HG02759 (cell line): Measurements from ENCODE around the gene EN1.

Experiments used
- ATAC-seq: cut with Tn5 transposase; IDR thresholded peaks from one replicate; pipeline ENCODE4 v1.9.1; 2021; ENCODE audit warnings: mild to moderate bottlenecking, moderate library complexity; ENCODE audit not compliant: unreplicated experiment

Gene EN1

GRCh38 chr2:118794546-118794945 is 52.9 kb downstream of the EN1 start:
- ATAC-seq: no peak
